Smooth muscle cell (in vitro differentiated cells): ENCODE data around the gene NGFR. TPM values are rescaled to one million over a fixed set of nuclear protein-coding genes. Genes with fewer than 3 reads are reported as not detected.

Experiments
- DNase-seq: peaks from one replicate; lab custom pipeline; 2025; ENCODE audit not compliant: unreplicated experiment; lab: John Stamatoyannopoulos, UW
- H2AFZ ChIP-seq: fragments of 200-600 bp; sonication (generic); 2 replicates; pipeline ENCODE4 v1.6.0; 2016; ENCODE audit warnings: antibody characterized with exemption, low read depth, mild to moderate bottlenecking
- H3F3A ChIP-seq: fragments of 200-600 bp; sonication (generic); 2 replicates; pipeline ENCODE4 v1.6.0; 2017; ENCODE audit warnings: antibody characterized with exemption, low read depth
- H3K27ac ChIP-seq: fragments of 200-600 bp; sonication (generic); 2 replicates; pipeline ENCODE4 v1.5.1; 2016; ENCODE audit warnings: low read depth, mild to moderate bottlenecking
- H3K27me3 ChIP-seq: fragments of 200-600 bp; sonication (generic); 2 replicates; pipeline ENCODE4 v1.6.1; 2016; ENCODE audit warnings: low read depth, mild to moderate bottlenecking
- H3K36me3 ChIP-seq: fragments of 200-600 bp; sonication (generic); 2 replicates; pipeline ENCODE4 v1.5.1; 2016; ENCODE audit warnings: low read depth
- H3K4me1 ChIP-seq: fragments of 200-600 bp; sonication (generic); 2 replicates; pipeline ENCODE4 v1.5.1; 2016; ENCODE audit warnings: low read depth
- H3K4me2 ChIP-seq: fragments of 200-600 bp; sonication (generic); 2 replicates; pipeline ENCODE4 v1.6.0; 2016; ENCODE audit warnings: mild to moderate bottlenecking
- H3K4me3 ChIP-seq: fragments of 200-600 bp; sonication (generic); 2 replicates; pipeline ENCODE4 v1.5.1; 2016; ENCODE audit warnings: mild to moderate bottlenecking
- H3K79me2 ChIP-seq: fragments of 200-600 bp; sonication (generic); 2 replicates; pipeline ENCODE4 v1.6.0; 2016; ENCODE audit warnings: low read depth, mild to moderate bottlenecking
- H3K9ac ChIP-seq: fragments of 200-600 bp; sonication (generic); 2 replicates; pipeline ENCODE4 v1.6.0; 2016; ENCODE audit warnings: low read depth
- H3K9me3 ChIP-seq: fragments of 200-600 bp; sonication (generic); replicated peaks from 2 replicates; pipeline ENCODE4 v1.5.1; 2016; ENCODE audit warnings: low read depth
- H4K20me1 ChIP-seq: fragments of 200-600 bp; sonication (generic); 2 replicates; pipeline ENCODE4 v1.6.0; 2016; ENCODE audit warnings: low read depth
- CTCF ChIP-seq: fragments of 200-600 bp; sonication (generic); IDR thresholded peaks from 2 replicates; pipeline ENCODE4 v1.5.1; 2017; ENCODE audit warnings: borderline replicate concordance, mild to moderate bottlenecking, antibody characterized with exemption; ENCODE audit not compliant: insufficient read depth, poor library complexity, severe bottlenecking
- WGBS: methylation state at CpG from one replicate; pipeline ENCODE4 v1.1.7; 2016; ENCODE audit warnings: low lambda C conversion rate; 5-methylcytosine and 5-hydroxymethylcytosine counted together
- polyA plus RNA-seq: library from polyadenylated mRNA; unstranded; fragments of >200 nt; fragmentation: Nextera tagmentation; extraction: Ambion mirVana; gene quantifications from 2 replicates; pipeline ENCODE4 v1.2.1, GENCODE V29; 2016
- total RNA-seq: library from RNA; depleted of rRNA; stranded (reverse); fragments of >200 nt; gene quantifications from 2 replicates; pipeline ENCODE4 v1.2.3, GENCODE V29; 2014

NGFR gene
- total and polyA plus RNA-seq, 2 experiments from 2014 or later = 2.4 to 2.5 TPM

DNA sequence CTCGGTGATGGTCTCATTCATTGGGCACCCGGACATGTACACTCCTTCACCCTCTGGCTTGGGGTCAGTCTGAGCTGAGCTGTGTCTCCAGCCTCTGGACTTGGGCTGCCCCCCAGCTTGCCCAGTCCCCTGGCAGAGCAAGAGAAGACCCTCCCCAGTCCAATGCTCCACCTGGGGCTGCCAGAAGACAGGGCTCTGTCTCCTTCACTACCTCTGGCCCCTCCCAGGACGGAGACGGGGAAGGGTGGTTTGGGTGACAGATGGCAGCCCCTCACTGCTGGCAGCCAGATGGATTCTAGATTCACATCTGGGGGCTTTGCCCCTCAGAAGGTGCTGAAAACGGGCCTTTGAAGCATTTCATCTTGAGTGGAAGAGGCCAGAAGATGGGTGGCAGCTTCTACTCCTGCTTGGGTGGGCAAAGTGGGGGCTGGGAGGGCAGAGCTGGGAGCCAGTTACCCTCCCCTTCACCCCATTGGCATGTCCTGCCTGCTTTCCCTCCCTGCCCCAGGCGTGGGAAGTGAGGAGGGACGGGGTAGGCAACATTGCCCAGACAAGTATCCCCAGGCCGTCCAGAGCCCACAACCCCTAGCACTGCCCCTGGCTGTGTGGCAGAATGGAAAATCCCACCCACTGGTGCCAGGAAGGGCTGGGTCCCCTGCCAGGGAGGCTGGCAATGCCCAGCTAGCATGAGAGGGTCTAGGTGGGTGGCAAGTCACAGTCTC, 13.9 kb downstream of the NGFR start:
- WGBS = 84% methylated on average over 7 of the region's 8 CpGs
- TF ChIP-seq CTCF = no peak
- H3K4me3 ChIP-seq = no peak overlapping the region
- H3K9me3 ChIP-seq = no peaks in the 10 kb centered on the region
- H3K27ac ChIP-seq = no peak overlapping the region
- H3K27me3 ChIP-seq = no peaks in the 10 kb centered on the region
- no peaks in the 10 kb centered on the region for H3K79me2 ChIP-seq
- DNase-seq = no peak
- no peaks in the 10 kb centered on the region for H4K20me1 ChIP-seq
- peaks cover 11% of the 10 kb centered on the region for H3K4me1 ChIP-seq
- H3K9ac ChIP-seq = no peak overlapping the region
- H2AFZ ChIP-seq = no peak overlapping the region
- no peaks in the 10 kb centered on the region for H3F3A ChIP-seq
- no peak overlapping the region for H3K4me2 ChIP-seq
- H3K36me3 ChIP-seq = no peaks in the 10 kb centered on the region

DNA sequence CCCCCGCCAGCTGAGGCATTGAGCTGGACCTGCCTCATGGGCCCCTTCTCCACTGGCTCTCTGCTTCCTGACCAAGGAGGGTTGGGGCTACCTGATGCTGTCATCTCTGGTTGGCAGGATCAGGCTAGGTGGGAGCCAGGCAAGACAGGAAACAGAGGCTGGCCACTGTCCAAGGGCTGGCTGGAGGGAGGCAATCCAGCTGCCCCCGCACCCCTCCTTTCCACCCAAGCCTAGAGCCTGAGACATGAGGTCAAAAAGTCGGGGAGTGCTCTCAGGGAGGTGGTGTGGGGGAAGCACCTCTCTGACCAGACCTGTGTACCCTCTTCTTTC, 14.5 kb downstream of the NGFR start:
- no peak overlapping the region for H3K9ac ChIP-seq
- H3K4me2 ChIP-seq = no peak overlapping the region
- H3K4me1 ChIP-seq = peaks cover 11% of the 10 kb centered on the region
- H3K36me3 ChIP-seq = no peaks in the 10 kb centered on the region
- no peak for TF ChIP-seq CTCF
- no peak overlapping the region for H2AFZ ChIP-seq
- H3K79me2 ChIP-seq = no peaks in the 10 kb centered on the region
- H3K27ac ChIP-seq = no peak overlapping the region
- peaks cover 1% of the 10 kb centered on the region for H3F3A ChIP-seq
- H3K4me3 ChIP-seq = no peak overlapping the region
- no peaks in the 10 kb centered on the region for H3K27me3 ChIP-seq
- 96% methylated on average over 3 of the region's 3 CpGs for WGBS
- H3K9me3 ChIP-seq = no peaks in the 10 kb centered on the region
- H4K20me1 ChIP-seq = no peaks in the 10 kb centered on the region
- no peak for DNase-seq

DNA sequence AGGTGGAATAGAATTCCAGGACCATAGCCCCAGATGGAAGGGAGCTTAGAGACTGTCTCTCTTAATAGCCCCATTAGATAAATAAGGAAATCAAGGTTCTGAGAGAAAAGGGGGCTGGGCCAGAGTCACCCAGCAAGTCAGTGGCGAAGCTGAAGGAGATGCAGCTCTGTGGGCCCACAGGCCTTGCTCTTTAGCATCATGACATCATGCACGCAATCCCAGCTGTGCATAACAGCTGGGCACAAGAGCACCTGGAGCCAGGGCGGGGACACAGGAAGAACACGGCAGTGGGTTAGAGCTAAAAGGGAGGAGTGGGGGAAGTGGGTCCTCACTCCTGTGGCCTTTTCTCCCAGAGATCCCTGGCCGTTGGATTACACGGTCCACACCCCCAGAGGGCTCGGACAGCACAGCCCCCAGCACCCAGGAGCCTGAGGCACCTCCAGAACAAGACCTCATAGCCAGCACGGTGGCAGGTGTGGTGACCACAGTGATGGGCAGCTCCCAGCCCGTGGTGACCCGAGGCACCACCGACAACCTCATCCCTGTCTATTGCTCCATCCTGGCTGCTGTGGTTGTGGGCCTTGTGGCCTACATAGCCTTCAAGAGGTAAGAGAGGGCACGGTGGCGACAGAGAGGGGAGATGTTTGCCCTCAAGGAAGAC, 15.1 kb downstream of the NGFR start:
- Histone ChIP-seq H3K4me2 (no peak overlapping the region), H3K27me3 (no peaks in the 10 kb centered on the region), H3K9me3 (no peaks in the 10 kb centered on the region), H4K20me1 (no peaks in the 10 kb centered on the region), H3K27ac (no peak overlapping the region), H3K4me3 (no peak overlapping the region), H3K79me2 (no peaks in the 10 kb centered on the region), H3F3A (peaks cover 3% of the 10 kb centered on the region), H3K36me3 (no peaks in the 10 kb centered on the region), H3K4me1 (peaks cover 12% of the 10 kb centered on the region), H2AFZ (no peak overlapping the region), H3K9ac (no peak overlapping the region)
- 95% methylated on average over 13 of the region's 13 CpGs for WGBS
- DNase-seq = no peak
- no peak for TF ChIP-seq CTCF

GRCh38 chr17:49510720-49511110, 15.6 kb downstream of the NGFR start:
- no peak for DNase-seq
- Histone ChIP-seq H3K27ac (no peak overlapping the region), H3K4me2 (no peak overlapping the region), H3K4me3 (no peak overlapping the region), H3K4me1 (peaks cover 17% of the 10 kb centered on the region), H3F3A (peaks cover 3% of the 10 kb centered on the region), H3K9ac (no peak overlapping the region), H3K36me3 (no peaks in the 10 kb centered on the region), H3K79me2 (no peaks in the 10 kb centered on the region), H3K27me3 (no peaks in the 10 kb centered on the region), H2AFZ (no peak overlapping the region), H3K9me3 (no peaks in the 10 kb centered on the region), H4K20me1 (no peaks in the 10 kb centered on the region)
- TF ChIP-seq CTCF = no peak
- WGBS = 100% methylated on average over 5 of the region's 5 CpGs
